ENCODE data around the gene CCDC142. TPM values are rescaled to one million over a fixed set of nuclear protein-coding genes. Genes with fewer than 3 reads are reported as not detected.

The CCDC142 gene
- total RNA-seq, 3 donors from 2014 or later: 22.6 to 36.5 (median 28.5) TPM

- DNase-seq (peak in 1 of 3 donors; percentile 48), ATAC-seq (no peak)
- peak overlapping the region; percentile 27 for H3K4me3 ChIP-seq
- no peaks in the 10 kb centered on the region for H3K36me3 ChIP-seq (ENCODE audit: low read depth)
- TF ChIP-seq, protein P1, sequence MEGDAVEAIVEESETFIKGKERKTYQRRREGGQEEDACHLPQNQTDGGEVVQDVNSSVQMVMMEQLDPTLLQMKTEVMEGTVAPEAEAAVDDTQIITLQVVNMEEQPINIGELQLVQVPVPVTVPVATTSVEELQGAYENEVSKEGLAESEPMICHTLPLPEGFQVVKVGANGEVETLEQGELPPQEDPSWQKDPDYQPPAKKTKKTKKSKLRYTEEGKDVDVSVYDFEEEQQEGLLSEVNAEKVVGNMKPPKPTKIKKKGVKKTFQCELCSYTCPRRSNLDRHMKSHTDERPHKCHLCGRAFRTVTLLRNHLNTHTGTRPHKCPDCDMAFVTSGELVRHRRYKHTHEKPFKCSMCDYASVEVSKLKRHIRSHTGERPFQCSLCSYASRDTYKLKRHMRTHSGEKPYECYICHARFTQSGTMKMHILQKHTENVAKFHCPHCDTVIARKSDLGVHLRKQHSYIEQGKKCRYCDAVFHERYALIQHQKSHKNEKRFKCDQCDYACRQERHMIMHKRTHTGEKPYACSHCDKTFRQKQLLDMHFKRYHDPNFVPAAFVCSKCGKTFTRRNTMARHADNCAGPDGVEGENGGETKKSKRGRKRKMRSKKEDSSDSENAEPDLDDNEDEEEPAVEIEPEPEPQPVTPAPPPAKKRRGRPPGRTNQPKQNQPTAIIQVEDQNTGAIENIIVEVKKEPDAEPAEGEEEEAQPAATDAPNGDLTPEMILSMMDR (IDR thresholded peaks at IDR 0.05): no peak
- intact Hi-C loops (cut with DNase I, micrococcal nuclease): no loop called here
- no peaks in the 10 kb centered on the region for H3K9me3 ChIP-seq
- peaks cover 32% of the 10 kb centered on the region for H3K4me1 ChIP-seq (ENCODE audit: low read depth)
Measured at GRCh38 chr2:74457129-74457548, 25.7 kb downstream of the CCDC142 start.

DNA sequence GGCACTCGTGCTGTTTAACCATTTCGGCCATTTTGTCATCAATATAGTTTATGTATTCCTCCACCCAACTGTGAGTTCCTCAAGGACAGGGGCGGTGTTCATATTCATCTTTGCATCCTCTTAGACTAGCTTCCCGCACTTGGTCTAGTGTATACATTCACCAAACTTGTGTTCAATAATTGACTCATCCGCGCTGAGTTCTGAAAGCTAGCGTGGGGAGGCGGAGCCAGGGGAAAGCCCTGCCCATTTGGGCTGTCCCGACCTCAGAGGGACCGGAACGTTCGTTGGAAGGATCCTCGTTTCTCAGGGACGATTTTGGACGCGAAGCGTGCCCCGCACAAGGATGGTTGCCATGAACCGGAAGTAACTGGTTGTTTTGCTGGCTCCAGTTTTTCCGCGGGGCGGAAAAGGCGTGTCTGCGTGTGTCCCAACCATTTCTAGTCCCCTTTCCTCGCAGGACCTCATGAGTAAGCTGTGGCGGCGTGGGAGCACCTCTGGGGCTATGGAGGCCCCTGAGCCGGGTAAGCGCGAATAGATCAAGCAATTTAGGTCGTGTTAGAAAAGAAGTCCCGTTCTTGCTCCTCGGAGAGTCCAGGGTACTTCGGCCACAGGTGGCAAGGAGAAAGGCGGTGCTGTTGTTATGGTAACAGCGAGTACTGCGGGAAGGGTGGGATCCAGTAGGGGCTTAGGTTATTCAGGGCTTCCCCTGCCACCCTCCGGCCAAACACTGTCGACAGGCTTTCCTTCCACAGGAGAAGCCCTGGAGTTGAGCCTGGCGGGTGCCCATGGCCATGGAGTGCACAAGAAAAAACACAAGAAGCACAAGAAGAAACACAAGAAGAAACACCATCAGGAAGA, 27.9 kb downstream of the CCDC142 start, which contains the start of gene INO80B:
Gene INO80B (plus strand): TSS at position 434 of the 858 bp plus-strand sequence. CDS start 30 bp downstream, at position 464.
- Histone ChIP-seq H3K9me3 (no peaks in the 10 kb centered on the region), H3K4me1 (ENCODE audit: low read depth) (peaks cover 32% of the 10 kb centered on the region), H3K4me3 (peak within 1 kb of the TSS; percentile 29), H3K36me3 (ENCODE audit: low read depth) (no peaks in the 10 kb centered on the region)
- ATAC-seq (peak; percentile 77), DNase-seq (peak; percentile 96 to 98 (median 98))
- intact Hi-C loops (cut with DNase I, micrococcal nuclease): no loop called here
- TF ChIP-seq, protein P1 (IDR thresholded peaks at IDR 0.05): no peak

GRCh38 chr2:74450570-74451190, 32.1 kb downstream of the CCDC142 start:
- intact Hi-C loops (cut with DNase I, micrococcal nuclease): no loop called here
- no peaks in the 10 kb centered on the region for H3K36me3 ChIP-seq (ENCODE audit: low read depth)
- ATAC-seq (no peak), DNase-seq (no peak)
- TF ChIP-seq, protein P1 (IDR thresholded peaks at IDR 0.05): no peak
- H3K4me1 ChIP-seq (ENCODE audit: low read depth): peaks cover 9% of the 10 kb centered on the region
- no peaks in the 10 kb centered on the region for H3K9me3 ChIP-seq
- H3K4me3 ChIP-seq: no peak overlapping the region

DNA sequence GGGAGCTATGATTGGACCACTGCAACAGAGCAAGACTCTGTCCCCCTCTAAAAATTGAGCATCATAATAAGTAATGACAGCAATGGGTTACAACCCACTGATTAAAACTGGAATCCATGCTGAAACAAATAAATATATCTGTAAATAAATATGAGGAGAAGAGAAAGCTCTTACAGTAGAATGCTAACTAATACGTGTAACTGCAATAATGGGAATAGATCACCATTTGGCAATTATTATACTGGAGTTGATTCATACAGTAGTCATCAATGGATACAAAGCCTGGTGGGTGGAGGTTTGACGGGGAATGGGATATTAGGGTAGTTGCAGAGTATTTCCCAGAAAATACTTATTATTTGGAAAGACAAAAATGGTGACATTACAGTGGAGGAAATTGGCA, 34.0 kb downstream of the CCDC142 start:
- Histone ChIP-seq H3K9me3 (no peaks in the 10 kb centered on the region), H3K4me1 (ENCODE audit: low read depth) (no peaks in the 10 kb centered on the region), H3K4me3 (no peak overlapping the region), H3K36me3 (ENCODE audit: low read depth) (no peaks in the 10 kb centered on the region)
- ATAC-seq (no peak), DNase-seq (no peak)
- intact Hi-C loops (cut with DNase I, micrococcal nuclease): no loop called here
- TF ChIP-seq, protein P1 (IDR thresholded peaks at IDR 0.05): no peak

- TF ChIP-seq, protein P1 (IDR thresholded peaks at IDR 0.05): no peak
- Histone ChIP-seq H3K36me3 (ENCODE audit: low read depth) (no peaks in the 10 kb centered on the region), H3K4me3 (no peak overlapping the region), H3K9me3 (no peaks in the 10 kb centered on the region), H3K4me1 (ENCODE audit: low read depth) (peaks cover 4% of the 10 kb centered on the region)
- intact Hi-C loops (cut with DNase I, micrococcal nuclease): no loop called here
- DNase-seq (no peak), ATAC-seq (peak; percentile 53)
Measured at GRCh38 chr2:74447230-74447999, 35.4 kb downstream of the CCDC142 start.
